ENCODE measurements around the gene COL24A1. TPM values are rescaled to one million over a fixed set of nuclear protein-coding genes. Genes with fewer than 3 reads are reported as not detected.

Gene COL24A1
- total and polyA plus RNA-seq, 2 of the 8 experiments (the other 6 are each of a cell fraction or from before 2014, with no cell fraction given), result 0.23 to 1.1 TPM

DNA sequence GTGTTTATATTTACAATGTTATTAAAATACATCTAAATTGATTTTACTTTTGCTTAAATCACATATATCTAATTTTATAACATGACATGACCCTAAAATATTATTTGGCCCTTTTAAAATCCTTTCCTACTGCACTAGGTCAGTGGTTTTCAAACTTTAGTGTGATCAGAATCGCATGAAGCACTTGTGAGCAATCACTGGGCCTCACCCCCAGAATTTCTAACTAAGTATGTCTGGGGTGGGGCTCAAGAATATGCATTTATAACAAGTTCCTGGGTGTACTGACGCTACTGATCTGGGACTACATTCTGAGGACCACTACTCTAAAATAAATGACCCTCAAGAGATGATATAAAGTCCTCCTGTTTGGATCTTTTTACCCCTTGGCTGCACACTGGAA lies 8.8 kb downstream of the COL24A1 start:
- Histone ChIP-seq H2BK20ac (ENCODE audit: low read length) (no peak overlapping the region), H3K18ac (ENCODE audit: extremely low read depth, low read length) (no peak overlapping the region), H3K4me1 (replicated peaks in 1 of 4; ENCODE audit: control insufficient read depth in 3 of 4, insufficient read depth in 4 of 4, low read length in 3 of 4) (no peaks in the 10 kb centered on the region), H3K23ac (ENCODE audit: insufficient read length) (no peak overlapping the region), H3K9me3 (ENCODE audit: insufficient read depth in 2 of 2, low read depth in 1 of 2, low read length in 1 of 2) (no peaks in the 10 kb centered on the region), H4K20me1 (replicated peaks in 1 of 2; ENCODE audit: control insufficient read depth in 1 of 2, insufficient read depth in 2 of 2, low read length in 2 of 2) (no peaks in the 10 kb centered on the region), H4K8ac (ENCODE audit: extremely low read depth, insufficient read depth, low read length) (no peak overlapping the region), H3K4ac (replicated peaks; ENCODE audit: insufficient read length, low read depth, low read length) (no peak overlapping the region), H3K79me2 (ENCODE audit: control insufficient read depth in 1 of 2, insufficient read depth in 2 of 2, low read length in 2 of 2) (no peaks in the 10 kb centered on the region), H3K27me3 (replicated peaks in 1 of 4; ENCODE audit: control insufficient read depth in 3 of 4, extremely low read depth in 1 of 4, insufficient read depth in 3 of 4, low read length in 3 of 4) (no peaks in the 10 kb centered on the region), H3K14ac (ENCODE audit: insufficient read length) (no peak overlapping the region), H2BK120ac (replicated peaks; ENCODE audit: low read depth, low read length) (no peak overlapping the region), H3K56ac (replicated peaks; ENCODE audit: insufficient read length, low read depth, low read length) (no peak overlapping the region), H2BK15ac (ENCODE audit: low read length) (no peak overlapping the region), H4K91ac (replicated peaks; ENCODE audit: insufficient read length, low read length) (no peak overlapping the region), H2AK5ac (ENCODE audit: low read depth, low read length) (no peak overlapping the region), H3K79me1 (ENCODE audit: low read depth, low read length) (no peaks in the 10 kb centered on the region), H3K23me2 (ENCODE audit: low read depth, low read length) (no peaks in the 10 kb centered on the region), H3K36me3 (ENCODE audit: control insufficient read depth in 2 of 4, insufficient read depth in 4 of 4, low read length in 3 of 4) (no peaks in the 10 kb centered on the region), H2AFZ (ENCODE audit: low read length) (no peak overlapping the region), H3K4me2 (ENCODE audit: insufficient read depth in 1 of 2, low read depth in 2 of 2, low read length in 2 of 2) (no peak overlapping the region), H3K27ac (ENCODE audit: low read depth, low read length) (no peak overlapping the region), H4K5ac (ENCODE audit: insufficient read length, low read depth, low read length) (no peak overlapping the region), H3K4me3 (ENCODE audit: extremely low read depth in 1 of 4, insufficient read depth in 2 of 4, low read depth in 3 of 4, low read length in 4 of 4) (no peak overlapping the region), H2BK5ac (ENCODE audit: low read depth, low read length) (no peak overlapping the region), H3K9ac (replicated peaks in 1 of 4; ENCODE audit: extremely low read depth in 1 of 4, low read depth in 3 of 4, low read length in 3 of 4) (no peak overlapping the region), H2BK12ac (ENCODE audit: low read depth, low read length) (no peak overlapping the region)
- 88% methylated on average over 2 of the region's 2 CpGs; no CpG with 5 or more reads in 1 of the 2 experiments for WGBS, 2 experiments (ENCODE audit: extremely low coverage in 1 of 2, insufficient coverage in 1 of 2, insufficient read length in 1 of 2, insufficient replicate concordance in 2 of 2, low coverage in 1 of 2, low lambda C conversion rate in 2 of 2, missing lambda C conversion rate in 1 of 2)
- ChIA-PET POLR2A (ENCODE audit: partially characterized antibody) (no interaction called here), CTCF (ENCODE audit: partially characterized antibody) (interaction anchor here (1.0 to 1.4 kb wide), 2 partner anchors 9 to 304 kb away, joined by 4 to 5 read pairs; partner anchors contain the start of gene COL24A1)
- FAIRE-seq, result no peak
- DNase-seq (ENCODE audit: low read depth in 1 of 2, low spot score in 2 of 2), result no peak
- TF ChIP-seq KDM4A (IDR thresholded peaks at IDR 0.05; ENCODE audit: low read depth, low read length, severe bottlenecking) (no peak), SP4 (IDR thresholded peaks at IDR 0.05; ENCODE audit: low read length) (no peak), HDAC2 (IDR thresholded peaks at IDR 0.05; ENCODE audit: borderline replicate concordance in 1 of 2, low read depth in 2 of 2, low read length in 2 of 2) (no peak), TAF7 (optimal IDR thresholded peaks at IDR 0.05; ENCODE audit: borderline replicate concordance, low read depth, low read length) (no peak), GABPA (IDR thresholded peaks at IDR 0.05; ENCODE audit: borderline replicate concordance, insufficient read depth, low read length) (no peak), SIN3A (conservative IDR thresholded peaks at IDR 0.05 in 1 of 2, IDR thresholded peaks at IDR 0.05 in 1 of 2; ENCODE audit: low read depth in 1 of 2, low read length in 2 of 2) (no peak), SRF (IDR thresholded peaks at IDR 0.05; ENCODE audit: low read depth, low read length) (no peak), ASH2L (IDR thresholded peaks at IDR 0.05; ENCODE audit: low read length) (no peak), CBX8 (IDR thresholded peaks at IDR 0.05; ENCODE audit: borderline replicate concordance, low read depth, low read length) (no peak), SP2 (IDR thresholded peaks at IDR 0.05; ENCODE audit: low read length) (no peak), SIX5 (IDR thresholded peaks at IDR 0.05; ENCODE audit: low read depth, low read length) (no peak), PHF8 (conservative IDR thresholded peaks at IDR 0.05; ENCODE audit: low read depth, low read length) (no peak), CBX5 (IDR thresholded peaks at IDR 0.05; ENCODE audit: low read depth, low read length) (no peak)
- TF ChIP-seq, protein P1, sequence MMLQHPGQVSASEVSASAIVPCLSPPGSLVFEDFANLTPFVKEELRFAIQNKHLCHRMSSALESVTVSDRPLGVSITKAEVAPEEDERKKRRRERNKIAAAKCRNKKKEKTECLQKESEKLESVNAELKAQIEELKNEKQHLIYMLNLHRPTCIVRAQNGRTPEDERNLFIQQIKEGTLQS (IDR thresholded peaks at IDR 0.05; ENCODE audit: insufficient read depth, low read depth, low read length), result no peak

All from H1 (cell line).